Thyroid gland (tissue), 4 donors: ENCODE results near the gene KCNA5. TPM values are rescaled to one million over a fixed set of nuclear protein-coding genes. Genes with fewer than 3 reads are reported as not detected.

Source experiments
- DNase-seq, 2 donors: peaks; one replicate each; pipeline ENCODE4 v3.0.0-alpha.2; 2019
- H3K27ac ChIP-seq, 3 donors: fragments of 200-600 bp; sonication (generic); 1 replicate in 2 of 3; 2 replicates in 1 of 3; pipeline ENCODE4 v1.5.1; 2016 to 2019; ENCODE audit warnings: mild to moderate bottlenecking in 1 of 3, moderate library complexity in 1 of 3
- H3K27me3 ChIP-seq: fragments of 200-600 bp; sonication (generic); one replicate; pipeline ENCODE4 v1.5.1; 2019
- H3K36me3 ChIP-seq, 2 donors: fragments of 200-600 bp; sonication (generic); one replicate each; pipeline ENCODE4 v1.5.1; 2016 to 2019
- H3K4me1 ChIP-seq, 2 donors: fragments of 200-600 bp; sonication (generic); one replicate each; pipeline ENCODE4 v1.5.1; 2017 to 2019
- H3K4me3 ChIP-seq, 3 donors: fragments of 200-600 bp; sonication (generic); replicated peaks in 1 of 3; 1 replicate in 2 of 3; 2 replicates in 1 of 3; pipeline ENCODE4 v1.5.1; 2016; ENCODE audit warnings: mild to moderate bottlenecking in 1 of 3
- H3K9me3 ChIP-seq: fragments of 200-600 bp; sonication (generic); one replicate; pipeline ENCODE4 v1.5.1; 2017
- POLR2A ChIP-seq, 2 donors: fragments of 450-650 bp; IDR thresholded peaks; one replicate each; pipeline ENCODE4 v1.6.1; 2017; ENCODE audit warnings: antibody characterized with exemption in 2 of 2, mild to moderate bottlenecking in 2 of 2, moderate library complexity in 1 of 2
- WGBS, 2 donors: methylation state at CpG; one replicate each; pipeline ENCODE4 v1.1.5; 2017; 5-methylcytosine and 5-hydroxymethylcytosine counted together
- intact Hi-C: fragments of 100-400 bp; cut with DNase I; formaldehyde crosslinking; loops from one replicate; pipeline ENCODE4 v1.15.1; 2023
- total RNA-seq, 4 donors: library from RNA; depleted of rRNA; stranded (reverse); fragments of >200 nt; gene quantifications; one replicate each; pipeline ENCODE4 v1.2.3, GENCODE V29; 2016
- TF ChIP-seq, protein P1 (sequence below), 6 experiments: fragments of 200-600 bp in 3 of 6; fragments of 450-650 bp in 3 of 6; sonication (generic) in 3 of 6; IDR thresholded peaks; one replicate each; pipeline ENCODE4 v1.5.1; 2016 to 2019; ENCODE audit warnings: antibody characterized with exemption in 6 of 6, mild to moderate bottlenecking in 2 of 6, inconsistent platforms in 1 of 6, moderate library complexity in 1 of 6

Gene KCNA5
- total RNA-seq, 4 donors from 2014 or later, result 0.40 to 1.0 (median 0.76) TPM

GRCh38 chr12:5068126-5068525 is 24.4 kb downstream of the KCNA5 start:
- Histone ChIP-seq H3K27ac (no peak overlapping the region), H3K9me3 (no peaks in the 10 kb centered on the region), H3K4me3 (no peak overlapping the region), H3K36me3 (no peaks in the 10 kb centered on the region), H3K4me1 (peaks cover 7 to 16% of the 10 kb centered on the region in 2 donors), H3K27me3 (no peaks in the 10 kb centered on the region)
- 47 to 65% methylated on average over 2 of the region's 2 CpGs for WGBS, 2 donors
- no peak for DNase-seq
- intact Hi-C loops, result no loop called here
- no peak for TF ChIP-seq POLR2A (IDR thresholded peaks at IDR 0.05)
- TF ChIP-seq, protein P1, sequence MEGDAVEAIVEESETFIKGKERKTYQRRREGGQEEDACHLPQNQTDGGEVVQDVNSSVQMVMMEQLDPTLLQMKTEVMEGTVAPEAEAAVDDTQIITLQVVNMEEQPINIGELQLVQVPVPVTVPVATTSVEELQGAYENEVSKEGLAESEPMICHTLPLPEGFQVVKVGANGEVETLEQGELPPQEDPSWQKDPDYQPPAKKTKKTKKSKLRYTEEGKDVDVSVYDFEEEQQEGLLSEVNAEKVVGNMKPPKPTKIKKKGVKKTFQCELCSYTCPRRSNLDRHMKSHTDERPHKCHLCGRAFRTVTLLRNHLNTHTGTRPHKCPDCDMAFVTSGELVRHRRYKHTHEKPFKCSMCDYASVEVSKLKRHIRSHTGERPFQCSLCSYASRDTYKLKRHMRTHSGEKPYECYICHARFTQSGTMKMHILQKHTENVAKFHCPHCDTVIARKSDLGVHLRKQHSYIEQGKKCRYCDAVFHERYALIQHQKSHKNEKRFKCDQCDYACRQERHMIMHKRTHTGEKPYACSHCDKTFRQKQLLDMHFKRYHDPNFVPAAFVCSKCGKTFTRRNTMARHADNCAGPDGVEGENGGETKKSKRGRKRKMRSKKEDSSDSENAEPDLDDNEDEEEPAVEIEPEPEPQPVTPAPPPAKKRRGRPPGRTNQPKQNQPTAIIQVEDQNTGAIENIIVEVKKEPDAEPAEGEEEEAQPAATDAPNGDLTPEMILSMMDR (IDR thresholded peaks at IDR 0.05), result no peak

DNA sequence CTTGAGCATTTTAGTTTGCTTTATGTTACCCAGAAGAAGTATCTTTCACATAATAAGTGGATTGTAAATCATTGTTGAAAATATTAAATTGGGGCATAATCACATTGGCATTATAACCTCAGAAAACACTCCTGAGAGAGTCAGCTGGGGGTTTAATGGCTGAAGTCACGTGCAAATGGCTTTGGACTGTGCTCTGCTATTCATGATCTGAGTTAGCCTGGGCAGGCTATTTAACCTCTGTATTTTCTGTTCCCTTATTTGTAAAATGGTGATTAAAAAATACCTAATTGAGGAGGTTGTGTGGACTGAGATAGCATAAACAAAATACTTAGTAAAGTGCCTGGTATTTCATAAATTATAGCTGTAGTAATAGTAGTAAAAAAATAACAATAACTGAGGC is 24.9 kb downstream of the KCNA5 start:
- Histone ChIP-seq H3K27me3 (no peaks in the 10 kb centered on the region), H3K4me1 (peaks cover 7 to 17% of the 10 kb centered on the region in 2 donors), H3K36me3 (no peaks in the 10 kb centered on the region), H3K27ac (no peak overlapping the region), H3K9me3 (no peaks in the 10 kb centered on the region), H3K4me3 (no peak overlapping the region)
- WGBS, 2 donors, result 91 to 95% methylated on average over 1 of the region's 1 CpG
- DNase-seq, result no peak
- TF ChIP-seq, protein P1 (IDR thresholded peaks at IDR 0.05), result no peak
- TF ChIP-seq POLR2A (IDR thresholded peaks at IDR 0.05), result no peak
- intact Hi-C loops, result no loop called here

GRCh38 chr12:5070090-5070489 is 26.4 kb downstream of the KCNA5 start:
- Histone ChIP-seq H3K4me1 (peaks cover 7 to 17% of the 10 kb centered on the region in 2 donors), H3K4me3 (no peak overlapping the region), H3K27ac (no peak overlapping the region), H3K27me3 (no peaks in the 10 kb centered on the region), H3K9me3 (no peaks in the 10 kb centered on the region), H3K36me3 (no peaks in the 10 kb centered on the region)
- WGBS, 2 donors, result 78 to 86% methylated on average over 3 of the region's 3 CpGs
- TF ChIP-seq, protein P1 (IDR thresholded peaks at IDR 0.05), result no peak
- TF ChIP-seq POLR2A (IDR thresholded peaks at IDR 0.05), result no peak
- DNase-seq, result no peak
- intact Hi-C loops, result no loop called here

DNA sequence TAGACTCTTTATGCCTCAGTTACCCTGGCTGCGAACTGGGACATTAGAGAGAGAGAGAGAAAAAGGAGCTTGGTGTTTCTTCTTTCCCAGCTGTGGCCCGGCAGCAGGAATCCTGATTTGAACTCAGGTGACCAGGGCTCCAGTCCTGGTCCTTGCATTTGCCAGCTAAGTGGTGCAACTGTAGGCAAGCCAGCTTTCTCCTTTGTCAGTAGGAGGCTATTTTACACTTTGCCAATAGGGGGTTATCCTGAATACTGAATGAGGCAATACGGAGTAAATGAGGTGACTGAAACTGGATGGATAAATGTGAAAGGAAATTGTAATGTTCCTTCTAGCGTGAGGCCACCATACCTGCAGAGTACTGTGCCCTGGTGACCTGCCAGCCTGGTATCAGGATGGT is 27.8 kb downstream of the KCNA5 start:
- intact Hi-C loops, result no loop called here
- no peak for DNase-seq
- no peak for TF ChIP-seq POLR2A (IDR thresholded peaks at IDR 0.05)
- TF ChIP-seq, protein P1 (IDR thresholded peaks at IDR 0.05), result no peak
- Histone ChIP-seq H3K27ac (peak overlapping the region in 2 of 3 donors; percentile 54 to 60), H3K27me3 (no peaks in the 10 kb centered on the region), H3K9me3 (no peaks in the 10 kb centered on the region), H3K4me3 (no peak overlapping the region), H3K36me3 (no peaks in the 10 kb centered on the region), H3K4me1 (peaks cover 20 to 24% of the 10 kb centered on the region in 2 donors)
- 85 to 90% methylated on average over 4 of the region's 4 CpGs for WGBS, 2 donors

DNA sequence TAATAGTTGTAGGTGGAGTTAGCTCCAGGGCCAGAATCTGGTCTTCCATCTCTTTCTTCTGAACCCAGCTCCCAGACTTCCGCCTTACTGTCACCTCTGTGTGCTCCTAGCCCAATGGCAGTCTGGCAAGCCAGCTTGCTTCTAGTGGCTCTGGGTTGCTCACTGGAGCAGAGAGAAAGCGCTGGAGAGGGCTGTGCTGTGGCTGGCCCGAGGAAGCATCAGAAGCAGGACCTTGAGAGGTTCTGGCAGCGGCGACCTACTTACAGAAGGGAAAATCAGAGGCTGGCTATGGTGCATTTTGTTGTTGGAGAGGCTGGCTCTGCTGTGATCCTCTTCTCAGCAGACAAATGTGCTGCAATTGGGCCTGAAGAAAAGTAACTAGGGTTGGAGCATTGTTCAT is 28.6 kb downstream of the KCNA5 start:
- H3K9me3 ChIP-seq, result no peaks in the 10 kb centered on the region
- H3K4me3 ChIP-seq, result no peak overlapping the region
- H3K36me3 ChIP-seq, result no peaks in the 10 kb centered on the region
- DNase-seq, result peak; percentile 93 to 94
- H3K4me1 ChIP-seq, result peaks cover 25 to 29% of the 10 kb centered on the region in 2 donors
- TF ChIP-seq POLR2A (IDR thresholded peaks at IDR 0.05), result peak in 1 of 2 donors; percentile 15
- TF ChIP-seq, protein P1 (IDR thresholded peaks at IDR 0.05), result no peak
- WGBS, 2 donors, result 44 to 60% methylated on average over 5 of the region's 5 CpGs
- intact Hi-C loops, result no loop called here
- peak overlapping the region; percentile 14 to 60 (median 54) for H3K27ac ChIP-seq
- no peaks in the 10 kb centered on the region for H3K27me3 ChIP-seq
